ENCODE measurements around the gene SLC47A1.
"Not testable (repeated sequence)": the region's sequence is repeated elsewhere in the genome, so short reads cannot be mapped to it uniquely, and the experiment has no call there.

SLC47A1 gene, protein sequence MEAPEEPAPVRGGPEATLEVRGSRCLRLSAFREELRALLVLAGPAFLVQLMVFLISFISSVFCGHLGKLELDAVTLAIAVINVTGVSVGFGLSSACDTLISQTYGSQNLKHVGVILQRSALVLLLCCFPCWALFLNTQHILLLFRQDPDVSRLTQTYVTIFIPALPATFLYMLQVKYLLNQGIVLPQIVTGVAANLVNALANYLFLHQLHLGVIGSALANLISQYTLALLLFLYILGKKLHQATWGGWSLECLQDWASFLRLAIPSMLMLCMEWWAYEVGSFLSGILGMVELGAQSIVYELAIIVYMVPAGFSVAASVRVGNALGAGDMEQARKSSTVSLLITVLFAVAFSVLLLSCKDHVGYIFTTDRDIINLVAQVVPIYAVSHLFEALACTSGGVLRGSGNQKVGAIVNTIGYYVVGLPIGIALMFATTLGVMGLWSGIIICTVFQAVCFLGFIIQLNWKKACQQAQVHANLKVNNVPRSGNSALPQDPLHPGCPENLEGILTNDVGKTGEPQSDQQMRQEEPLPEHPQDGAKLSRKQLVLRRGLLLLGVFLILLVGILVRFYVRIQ

DNA sequence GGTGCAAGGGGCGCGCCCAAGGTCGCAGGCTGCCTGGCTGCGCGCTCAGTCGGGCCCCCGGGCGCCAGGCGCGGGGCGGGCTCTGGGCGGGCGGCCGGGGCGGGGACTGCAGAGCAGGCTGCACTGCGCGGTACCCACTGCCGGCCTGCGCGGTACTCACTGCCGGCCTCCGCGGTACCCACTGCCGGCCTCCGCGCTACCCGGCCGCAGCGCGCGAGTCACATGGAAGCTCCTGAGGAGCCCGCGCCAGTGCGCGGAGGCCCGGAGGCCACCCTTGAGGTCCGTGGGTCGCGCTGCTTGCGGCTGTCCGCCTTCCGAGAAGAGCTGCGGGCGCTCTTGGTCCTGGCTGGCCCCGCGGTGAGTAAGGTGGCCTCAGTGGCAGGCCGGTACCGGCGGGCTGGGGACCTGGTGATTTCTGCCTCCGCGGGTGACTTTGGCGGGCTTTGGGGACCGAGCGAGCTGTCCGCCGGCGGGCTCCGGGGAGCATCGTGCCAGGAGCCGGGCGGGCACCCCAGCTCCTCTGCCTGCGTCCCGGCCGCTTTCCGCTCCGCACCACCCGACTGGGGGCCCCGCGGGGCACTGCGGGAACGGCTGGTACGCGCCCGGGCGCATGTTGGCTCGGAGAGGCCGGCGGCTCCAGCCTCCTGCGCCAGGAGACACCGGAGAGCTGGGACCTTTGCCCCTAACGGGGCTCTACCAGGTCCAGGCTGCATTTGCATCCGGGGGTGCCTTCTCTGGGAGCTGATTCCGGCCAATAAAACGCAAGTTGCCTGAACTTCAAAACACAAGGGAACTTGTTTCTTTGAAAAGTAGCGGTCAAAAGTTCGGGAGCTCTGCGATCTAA, at the start of gene SLC47A1:
TSS of gene SLC47A1 (plus strand) at position 137 of the 844 bp plus-strand sequence. CDS start at position 223, 86 bp downstream.
- no peak for DNase-seq

DNA sequence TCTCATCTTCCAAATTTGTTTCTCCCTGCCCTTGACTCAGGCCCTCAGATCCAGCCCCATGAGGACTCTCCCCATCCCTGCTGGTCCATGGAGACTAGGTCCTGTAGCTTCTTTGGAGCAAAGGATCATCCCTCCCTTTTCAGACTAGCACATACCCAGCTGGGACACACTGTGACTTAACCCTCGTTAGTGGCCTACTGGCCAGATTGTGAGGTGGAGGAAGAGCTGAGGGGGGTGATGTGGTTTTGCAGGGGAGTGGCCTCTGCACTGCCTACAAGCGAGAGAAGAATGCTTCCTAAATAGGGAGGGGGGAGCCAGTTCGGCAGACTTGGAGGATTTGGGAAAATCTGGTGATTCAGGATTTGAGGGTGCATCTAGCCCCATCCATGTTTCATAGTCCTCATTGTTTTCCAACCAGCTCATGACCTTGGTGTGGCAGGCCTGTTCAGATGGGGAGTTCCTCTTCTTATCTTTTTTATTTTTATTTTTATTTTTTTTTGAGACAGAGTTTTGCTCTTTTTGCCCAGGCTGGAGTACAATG, 47.8 kb upstream of the SLC47A1 start:
- no peak for DNase-seq

DNA sequence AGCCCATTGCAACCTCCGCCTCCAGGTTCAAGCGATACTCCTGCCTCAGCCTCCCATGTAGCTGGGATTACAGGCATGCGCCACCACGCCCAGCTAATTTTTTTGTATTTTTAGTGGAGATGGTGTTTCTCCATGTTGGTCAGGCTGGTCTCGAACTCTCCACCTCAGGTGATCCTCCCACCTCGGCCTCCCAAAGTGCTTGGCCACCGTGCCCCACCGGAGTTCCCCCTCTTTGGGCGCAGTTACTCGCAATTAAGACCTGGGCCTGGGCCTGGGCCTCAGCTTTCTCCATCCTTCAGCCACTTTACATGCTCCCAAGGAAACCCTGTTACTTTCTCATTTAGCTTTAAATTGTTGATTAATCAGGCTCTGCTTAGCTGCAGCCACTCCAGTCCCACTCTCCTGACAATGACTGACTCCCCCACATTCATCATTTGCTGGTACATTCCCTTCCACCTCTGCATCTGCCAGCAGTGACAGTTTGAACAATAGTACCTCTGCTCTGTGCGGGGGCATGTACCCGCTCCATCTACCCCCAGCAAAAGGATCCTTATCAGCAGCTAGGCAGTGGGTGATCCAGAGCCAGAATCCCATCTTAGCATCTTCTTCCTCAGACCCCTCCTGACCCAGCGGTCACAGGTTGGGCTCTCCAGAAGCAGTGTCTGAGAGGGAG, 47.2 kb upstream of the SLC47A1 start:
- no peak for DNase-seq

DNA sequence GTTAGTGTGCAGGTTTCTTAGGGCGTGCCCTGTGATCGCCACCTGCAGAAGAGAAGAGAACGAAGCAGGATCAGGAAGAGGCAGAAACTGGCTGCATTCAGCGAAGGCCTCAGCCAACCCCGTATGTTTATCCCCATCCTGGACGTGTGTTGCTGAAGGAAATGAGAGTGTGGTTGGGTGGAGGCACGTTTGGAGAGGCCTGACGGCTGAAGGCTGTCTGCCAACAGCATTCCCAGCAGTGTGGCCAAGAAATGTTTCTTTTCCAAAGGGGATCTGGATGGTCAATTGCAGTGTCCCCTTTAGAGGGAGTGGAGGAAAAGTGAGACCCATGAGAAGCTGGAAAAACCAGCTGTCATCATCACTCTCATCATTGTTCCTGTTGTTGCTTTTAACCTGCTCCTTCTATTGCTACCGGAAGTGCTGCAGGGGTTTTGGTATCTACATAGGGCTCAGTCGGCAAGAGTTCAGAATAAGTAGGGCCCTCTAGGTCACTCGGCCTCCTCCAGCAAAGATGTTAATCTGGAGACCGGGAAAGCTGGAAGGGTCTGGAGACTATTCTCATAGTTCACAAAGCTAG, 46.5 kb upstream of the SLC47A1 start:
- no peak for DNase-seq

DNA sequence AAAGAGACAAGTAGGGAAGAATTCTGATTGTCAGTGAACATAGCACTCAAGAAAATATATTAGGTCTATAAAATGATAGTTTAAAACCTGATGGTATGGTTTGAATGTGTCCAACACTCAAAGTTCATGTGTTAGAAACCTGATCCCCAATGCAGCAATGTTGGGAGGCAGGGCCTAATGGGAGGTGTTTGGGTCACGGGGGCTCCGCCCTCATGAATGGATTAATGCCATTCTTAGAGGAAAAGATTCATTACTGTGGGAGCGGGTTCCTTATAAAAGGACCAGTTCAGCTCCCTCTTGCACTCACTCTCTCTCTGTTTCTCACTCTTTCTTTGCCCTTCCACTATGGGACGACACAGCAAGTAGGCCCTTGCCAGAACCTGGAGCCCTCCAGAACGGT, 41.5 kb upstream of the SLC47A1 start:
- no peak for DNase-seq

DNA sequence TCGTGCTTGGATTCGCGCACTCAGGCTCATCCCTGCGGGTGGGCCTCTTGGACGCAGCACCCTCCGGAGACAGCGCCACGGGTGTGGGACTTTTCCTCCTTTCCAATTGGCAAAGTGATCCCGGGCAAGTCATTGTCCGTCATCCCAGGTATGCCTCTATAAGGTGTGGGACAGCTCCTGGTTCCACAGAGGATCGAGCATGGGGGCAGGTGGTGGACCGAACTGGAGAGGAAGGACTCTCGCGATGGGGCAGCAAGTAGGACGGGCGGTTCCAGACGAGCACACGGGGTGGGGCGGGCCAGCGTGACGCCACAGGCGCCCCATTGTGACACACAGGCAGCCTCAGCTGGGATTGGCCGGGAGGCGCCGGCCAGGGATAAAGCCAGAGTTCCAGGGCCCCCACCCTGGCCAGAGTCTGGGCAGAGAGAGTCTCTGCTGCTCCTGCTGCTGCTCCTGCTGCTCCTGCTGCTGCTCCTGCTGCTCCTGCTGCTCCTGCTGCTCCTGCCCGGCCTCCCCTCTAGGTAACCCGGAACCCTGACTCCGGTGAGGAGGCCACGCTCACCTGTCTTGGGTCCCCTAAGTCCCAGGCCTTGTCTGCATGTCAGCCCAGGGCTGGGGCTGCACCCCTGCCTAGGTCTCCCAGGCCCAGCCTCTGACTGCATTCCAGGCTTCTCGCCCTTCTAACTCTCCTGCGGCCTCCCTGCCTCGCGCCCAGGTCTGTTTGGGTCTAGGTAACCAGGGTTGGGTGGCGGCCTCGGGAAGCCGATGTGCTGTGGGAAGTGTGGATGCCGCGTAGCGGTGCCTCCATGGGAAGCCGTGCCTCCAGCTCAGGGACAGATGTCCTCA, 38.5 kb upstream of the SLC47A1 start:
- DNase-seq: no peak

DNA sequence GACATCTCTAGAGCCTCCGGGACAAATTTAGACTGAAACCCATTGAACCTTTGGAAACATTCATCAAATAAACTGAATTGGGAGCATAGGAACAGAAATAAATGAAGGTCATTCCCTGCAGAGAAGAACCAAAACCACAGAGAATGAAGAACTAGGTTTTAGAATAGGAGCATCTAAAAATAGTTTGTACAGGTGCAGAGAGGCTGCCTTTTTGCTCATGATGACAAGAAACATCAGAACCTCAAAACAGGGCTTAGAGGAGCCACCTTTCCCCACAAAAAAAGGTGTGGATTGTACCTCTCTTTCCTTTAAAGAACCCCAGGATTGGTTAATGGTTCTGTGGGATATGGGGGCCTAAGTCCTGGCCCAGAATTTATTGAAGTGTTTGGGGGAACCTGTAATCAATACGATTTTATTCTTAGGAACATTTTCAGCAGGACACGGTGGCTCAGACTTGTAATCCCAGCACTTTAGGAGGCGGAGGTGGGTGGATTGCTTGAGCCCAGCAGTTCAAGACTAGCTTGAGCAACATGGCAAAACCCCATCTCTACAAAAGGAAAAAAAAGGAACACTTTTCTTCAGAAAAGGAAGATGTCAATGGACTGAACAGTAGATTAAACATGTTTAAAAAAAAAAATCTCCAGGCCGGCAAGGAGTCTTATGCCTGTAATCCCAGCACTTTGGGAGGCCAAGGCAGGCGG, 37.7 kb upstream of the SLC47A1 start:
- no peak for DNase-seq

DNA sequence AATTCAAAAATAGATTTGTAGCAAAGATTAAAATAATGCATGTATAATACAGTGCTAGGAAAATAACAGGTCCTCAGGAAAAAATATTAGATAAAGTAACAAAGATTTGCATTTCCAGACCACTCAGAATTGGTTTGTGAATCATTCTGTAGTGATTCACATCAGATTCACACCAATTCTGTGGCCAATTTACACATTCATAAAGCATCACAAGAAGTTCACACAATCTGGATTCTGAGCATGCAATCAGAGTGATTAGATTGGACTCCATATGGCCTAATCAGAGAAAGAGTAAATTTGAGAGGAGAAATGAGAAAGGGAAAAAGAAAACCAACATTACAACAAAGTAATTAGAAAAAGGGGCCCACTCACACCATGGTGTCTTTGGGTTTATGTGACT, 36.0 kb upstream of the SLC47A1 start:
- no peak for DNase-seq

DNA sequence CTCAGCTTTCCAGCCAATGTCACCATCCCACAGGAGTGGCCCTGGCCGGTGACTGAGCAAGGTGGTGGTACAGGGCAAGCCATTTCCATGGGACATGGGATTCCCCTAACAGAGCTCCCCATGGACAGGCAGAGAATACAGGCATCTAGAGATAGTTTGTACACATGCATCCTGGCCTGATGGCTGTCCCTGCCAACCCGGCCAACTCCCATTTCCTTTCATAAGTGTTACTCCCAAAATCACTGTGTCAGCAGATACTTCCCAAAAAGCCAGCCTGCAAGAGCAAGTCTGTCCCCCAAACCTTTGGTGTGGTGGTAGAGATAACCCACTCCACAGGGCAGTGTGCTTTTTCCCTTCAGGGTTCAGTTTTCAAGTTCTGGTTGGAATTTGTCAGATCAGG, 32.4 kb upstream of the SLC47A1 start:
- no peak for DNase-seq

DNA sequence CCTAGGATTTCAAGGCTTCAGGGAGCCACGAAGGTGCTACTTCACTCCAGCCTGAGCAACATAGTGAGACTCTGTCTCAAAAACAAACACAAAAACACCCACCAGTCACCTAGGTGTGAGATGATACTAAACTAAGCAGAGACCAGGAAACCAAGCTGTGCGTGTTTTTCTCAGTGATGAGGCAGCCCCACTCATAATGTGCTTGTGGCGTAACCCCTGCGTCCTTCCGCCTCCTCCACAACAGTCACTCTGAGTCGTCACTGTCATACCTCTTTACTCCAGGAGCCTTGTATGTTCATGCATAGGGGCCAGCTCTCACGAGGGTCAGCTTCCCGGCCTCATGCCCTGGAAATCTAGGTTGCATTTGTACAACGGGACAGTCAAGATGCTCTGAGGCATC, 31.1 kb upstream of the SLC47A1 start:
- no peak for DNase-seq

DNA sequence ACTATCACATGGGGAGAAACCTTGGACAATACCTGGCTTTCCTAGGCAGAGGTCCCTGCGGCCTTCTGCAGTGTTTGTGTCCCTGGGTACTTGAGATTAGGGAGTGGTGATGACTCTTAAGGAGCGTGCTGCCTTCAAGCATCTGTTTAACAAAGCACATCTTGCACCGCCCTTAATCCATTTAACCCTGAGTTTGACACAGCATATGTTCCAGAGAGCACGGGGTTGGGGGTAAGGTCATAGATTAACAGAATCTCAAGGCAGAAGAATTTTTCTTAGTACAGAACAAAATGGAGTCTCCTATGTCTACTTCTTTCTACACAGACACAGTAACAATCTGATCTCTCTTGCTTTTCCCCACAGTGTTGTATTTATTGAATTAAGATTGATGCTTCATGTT, 28.1 kb upstream of the SLC47A1 start:
- DNase-seq: not testable (repeated sequence)

DNA sequence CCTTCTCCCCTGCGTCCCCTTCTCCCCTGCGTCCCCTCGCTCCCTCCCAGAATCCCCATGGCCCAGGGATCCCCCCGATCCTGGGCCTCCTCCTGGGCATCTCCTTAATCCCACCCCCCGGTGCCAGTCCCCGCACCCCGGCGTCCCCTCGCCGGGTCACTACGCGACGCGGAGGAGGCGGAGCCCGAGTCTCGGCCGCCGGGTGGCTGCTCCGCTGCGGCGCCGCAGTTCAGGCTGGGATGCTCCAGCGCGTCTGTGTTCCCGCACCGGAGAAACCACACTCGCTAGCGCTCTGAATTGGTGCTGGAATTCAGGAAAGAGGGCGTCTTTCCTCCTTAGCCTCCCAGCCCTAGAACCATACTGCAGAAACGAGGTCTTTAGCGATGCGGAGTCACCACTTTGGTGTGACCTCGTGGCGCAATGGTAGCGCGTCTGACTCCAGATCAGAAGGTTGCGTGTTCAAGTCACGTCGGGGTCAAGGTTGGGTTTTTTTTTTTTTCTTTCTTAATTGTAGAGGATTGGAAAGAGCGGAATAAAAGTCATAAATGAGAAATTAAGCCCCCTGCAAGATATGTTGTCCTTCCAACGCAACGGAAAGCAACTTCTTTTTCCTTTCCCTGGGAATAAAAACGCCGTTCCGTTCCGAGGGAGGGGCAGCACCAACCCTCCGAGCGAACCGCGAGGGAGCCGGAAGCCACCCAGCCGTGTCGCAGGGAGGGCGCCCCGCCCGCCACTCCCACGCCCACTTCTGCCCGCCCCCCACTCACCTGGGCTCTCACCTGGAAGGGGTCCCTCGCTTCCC, 25.7 kb upstream of the SLC47A1 start:
- peak; percentile 84 for DNase-seq

DNA sequence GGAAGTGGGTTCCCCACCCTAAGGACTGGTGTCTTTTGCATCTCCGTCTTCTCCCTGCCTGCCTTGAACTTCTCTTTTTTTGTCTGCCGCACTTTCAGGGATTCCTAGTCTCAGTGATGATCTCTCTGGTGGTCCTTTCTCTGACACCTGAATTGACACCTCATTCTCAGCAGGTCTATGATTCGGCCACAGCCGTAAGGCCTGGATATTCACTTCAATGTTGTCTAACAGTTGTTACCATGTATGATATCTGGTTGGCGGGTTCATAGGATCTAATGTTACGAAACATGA, 25.1 kb upstream of the SLC47A1 start:
- no peak for DNase-seq

DNA sequence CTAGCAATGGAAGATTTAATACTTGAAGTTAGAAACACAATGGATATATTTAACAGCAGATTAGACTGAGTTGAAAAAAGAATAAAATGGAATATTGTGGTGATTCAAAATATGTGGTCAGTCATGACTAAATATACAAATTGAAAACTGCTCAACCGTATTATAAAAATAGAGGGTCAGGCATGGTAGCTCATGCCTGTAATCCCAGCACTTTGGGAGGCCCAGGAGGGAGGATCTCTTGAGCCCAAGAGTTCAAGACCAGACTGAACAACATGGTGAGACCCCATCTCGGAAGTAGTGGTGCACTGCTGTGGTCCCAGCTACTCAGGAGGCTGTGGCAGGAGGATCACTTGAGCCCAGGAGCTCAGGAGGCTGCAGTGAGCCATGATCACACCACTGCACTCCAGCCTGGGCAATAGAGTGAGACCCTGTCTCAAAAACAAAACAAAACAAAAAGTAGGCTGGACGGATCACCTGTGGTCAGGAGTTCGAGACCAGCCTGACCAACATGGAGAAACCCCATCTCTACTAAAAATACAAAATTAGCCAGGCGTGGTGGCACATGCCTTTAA, 24.3 kb upstream of the SLC47A1 start:
- DNase-seq: not testable (repeated sequence)

DNA sequence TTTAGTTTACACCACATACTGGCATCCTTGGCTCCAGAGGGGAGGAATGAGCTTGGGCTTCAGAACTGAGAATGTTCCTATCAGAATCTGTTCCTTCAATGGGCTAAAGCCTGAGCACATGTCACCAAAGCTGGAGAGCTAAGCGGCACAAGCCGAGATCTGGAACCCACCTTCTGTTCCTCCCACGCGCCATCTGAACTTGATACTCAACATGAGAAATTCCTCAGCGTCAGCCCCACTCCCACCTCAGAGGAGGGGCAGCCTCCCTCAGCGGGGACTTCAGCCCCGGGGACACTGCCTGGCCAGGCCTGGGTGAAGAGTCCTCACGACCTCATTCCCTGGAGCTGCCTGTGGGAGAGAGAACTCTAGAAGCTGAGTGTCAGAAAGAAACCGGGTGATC, 22.8 kb upstream of the SLC47A1 start:
- DNase-seq: no peak

DNA sequence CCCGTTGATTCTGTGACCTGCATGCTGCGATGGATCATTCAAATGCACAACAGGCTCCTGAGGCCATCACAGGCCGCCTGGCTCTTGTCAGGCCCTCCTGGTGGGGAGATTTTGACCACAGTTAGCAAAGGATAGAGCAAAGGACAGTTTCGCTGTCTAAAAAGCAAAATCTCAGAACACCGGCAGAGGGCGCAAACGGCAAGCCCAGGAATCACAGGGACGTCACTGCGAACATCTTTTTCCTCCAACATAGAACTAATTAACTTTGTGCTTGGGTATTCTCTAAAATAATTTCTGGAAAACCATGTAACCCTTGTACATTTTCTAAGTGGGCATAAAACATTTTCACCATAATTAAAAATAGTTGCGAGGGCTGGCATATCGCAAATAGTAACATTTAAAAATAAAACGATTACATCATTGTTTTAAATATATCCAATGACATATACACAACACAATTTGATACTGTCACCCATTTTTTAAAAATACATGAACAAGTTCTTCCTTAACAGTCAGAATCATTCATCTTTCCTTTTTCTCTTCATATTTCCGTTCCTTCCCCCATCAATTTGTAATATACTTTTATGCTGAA, 19.7 kb upstream of the SLC47A1 start:
- peak; percentile 45 for DNase-seq

DNA sequence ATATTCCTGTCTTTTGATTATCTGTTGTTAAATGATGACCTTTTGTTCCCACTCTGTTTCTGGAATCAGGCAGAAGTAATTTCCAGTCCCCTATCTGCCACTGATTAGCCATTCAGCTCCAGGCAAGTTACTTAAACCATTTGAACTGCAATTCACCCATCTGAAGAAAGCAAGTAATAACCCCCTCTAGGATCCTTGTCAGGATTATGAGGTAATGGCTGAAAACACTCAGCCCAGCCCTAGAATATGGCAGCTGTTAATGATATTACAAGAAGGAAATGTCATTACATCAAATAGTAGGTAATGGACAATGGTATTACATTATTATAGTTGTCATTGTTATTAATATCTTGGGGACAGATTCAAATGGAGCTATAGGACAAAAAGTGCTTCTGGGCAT, 16.0 kb upstream of the SLC47A1 start:
- DNase-seq: no peak

DNA sequence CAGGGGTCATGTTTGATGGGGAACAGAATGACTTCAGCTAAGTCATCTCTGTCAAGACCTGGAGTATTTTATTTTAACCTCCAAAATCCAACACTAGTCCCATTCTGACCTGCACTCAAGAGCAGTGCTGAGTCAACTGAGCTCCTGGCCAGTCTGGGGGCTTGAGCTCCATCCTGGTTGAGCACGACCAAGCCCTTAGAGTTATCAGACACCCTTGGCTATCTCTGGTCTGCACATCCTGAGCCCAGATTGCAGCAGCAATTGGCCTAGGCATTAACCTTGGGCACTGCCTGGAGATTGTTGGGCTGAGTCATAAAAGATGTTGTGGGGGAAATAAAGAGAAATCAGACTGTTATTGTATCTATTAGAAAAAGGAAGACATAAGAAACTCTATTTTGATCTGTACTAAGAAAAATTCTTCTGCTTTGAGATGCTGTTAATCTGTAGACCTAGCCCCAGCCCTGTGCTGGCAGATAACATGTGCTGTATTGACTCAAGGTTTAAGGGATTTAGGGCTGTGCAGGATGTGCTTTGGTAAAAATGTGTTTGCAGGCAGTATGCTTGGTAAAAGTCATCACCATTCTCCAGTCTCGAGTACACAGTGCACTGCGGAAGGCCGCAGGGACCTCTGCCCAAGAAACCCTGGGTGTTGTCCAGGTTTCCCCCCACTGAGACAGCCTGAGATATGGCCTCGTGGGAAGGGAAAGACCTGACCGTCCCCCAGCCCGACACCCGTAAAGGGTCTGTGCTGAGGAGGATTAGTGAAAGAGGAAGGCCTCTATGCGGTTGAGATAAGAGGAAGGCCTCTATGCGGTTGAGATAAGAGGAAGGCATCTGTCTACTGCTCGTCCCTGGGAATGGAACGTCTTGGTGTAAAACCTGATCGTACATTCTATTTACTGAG, 14.0 kb upstream of the SLC47A1 start:
- not testable (repeated sequence) for DNase-seq

All from NCI-H146 (cell line).